Loucy (cell line): ENCODE results near the gene NOL9.

Experiments
- H2AFZ ChIP-seq: fragments of 200-600 bp; sonication (generic); 2 replicates; pipeline ENCODE4 v1.6.0; 2016; ENCODE audit warnings: antibody characterized with exemption, mild to moderate bottlenecking, low read length, moderate library complexity
- H3F3A ChIP-seq: fragments of 200-600 bp; 2 replicates; pipeline ENCODE4 v1.6.0; 2016; ENCODE audit warnings: antibody characterized with exemption, low read depth, mild to moderate bottlenecking
- H3K27me3 ChIP-seq: fragments of 200-600 bp; sonication (generic); 2 replicates; pipeline ENCODE4 v1.6.1; 2014; ENCODE audit warnings: low read length, mild to moderate bottlenecking; ENCODE audit not compliant: insufficient read depth, poor library complexity, severe bottlenecking
- H3K36me3 ChIP-seq: fragments of 200-600 bp; sonication (generic); 2 replicates; pipeline ENCODE4 v1.6.1; 2016; ENCODE audit warnings: low read length; ENCODE audit not compliant: insufficient read depth
- H3K4me1 ChIP-seq: fragments of 200-600 bp; sonication (generic); 2 replicates; pipeline ENCODE4 v1.5.1; 2014; ENCODE audit warnings: low read length, mild to moderate bottlenecking; ENCODE audit not compliant: insufficient read depth, poor library complexity, severe bottlenecking
- H3K4me2 ChIP-seq: fragments of 200-600 bp; sonication (generic); 2 replicates; pipeline ENCODE4 v1.6.0; 2014; ENCODE audit warnings: antibody characterized with exemption, low read length, low read depth, mild to moderate bottlenecking; ENCODE audit not compliant: poor library complexity, severe bottlenecking
- H3K4me3 ChIP-seq: fragments of 200-600 bp; sonication (generic); 2 replicates; pipeline ENCODE4 v1.5.1; 2014; ENCODE audit warnings: low read length, mild to moderate bottlenecking, mixed read lengths; ENCODE audit not compliant: poor library complexity, severe bottlenecking
- H3K79me2 ChIP-seq: fragments of 200-600 bp; sonication (generic); 2 replicates; pipeline ENCODE4 v1.6.1; 2014; ENCODE audit warnings: low read length; ENCODE audit not compliant: insufficient read depth
- H3K9ac ChIP-seq: fragments of 200-600 bp; sonication (generic); 2 replicates; pipeline ENCODE4 v1.6.0; 2014; ENCODE audit warnings: mild to moderate bottlenecking, low read depth, low read length, moderate library complexity; ENCODE audit not compliant: poor library complexity, severe bottlenecking
- H3K9me2 ChIP-seq: fragments of 200-600 bp; sonication (generic); replicated peaks from 2 replicates; pipeline ENCODE4 v1.6.1; 2016; ENCODE audit warnings: low read depth, low read length, mixed read lengths
- H3K9me3 ChIP-seq: fragments of 200-600 bp; sonication (generic); 2 replicates; pipeline ENCODE4 v1.6.1; 2014; ENCODE audit warnings: mild to moderate bottlenecking, antibody characterized with exemption, low read length, low read depth; ENCODE audit not compliant: insufficient read depth
- H4K20me1 ChIP-seq: fragments of 200-600 bp; sonication (generic); 2 replicates; pipeline ENCODE4 v1.6.0; 2014; ENCODE audit warnings: antibody characterized with exemption, low read length, mild to moderate bottlenecking; ENCODE audit not compliant: insufficient read depth, poor library complexity, severe bottlenecking
- CTCF ChIP-seq: fragments of 200-600 bp; sonication (generic); conservative IDR thresholded peaks from 2 replicates; pipeline ENCODE4 v1.5.1; 2014; ENCODE audit warnings: mild to moderate bottlenecking, antibody characterized with exemption, low read length
- EZH2phosphoT487 ChIP-seq: fragments of 200-600 bp; IDR thresholded peaks from 2 replicates; pipeline ENCODE4 v1.6.1; 2018; ENCODE audit warnings: antibody characterized with exemption, mild to moderate bottlenecking, moderate library complexity, borderline replicate concordance

NOL9 gene

DNA sequence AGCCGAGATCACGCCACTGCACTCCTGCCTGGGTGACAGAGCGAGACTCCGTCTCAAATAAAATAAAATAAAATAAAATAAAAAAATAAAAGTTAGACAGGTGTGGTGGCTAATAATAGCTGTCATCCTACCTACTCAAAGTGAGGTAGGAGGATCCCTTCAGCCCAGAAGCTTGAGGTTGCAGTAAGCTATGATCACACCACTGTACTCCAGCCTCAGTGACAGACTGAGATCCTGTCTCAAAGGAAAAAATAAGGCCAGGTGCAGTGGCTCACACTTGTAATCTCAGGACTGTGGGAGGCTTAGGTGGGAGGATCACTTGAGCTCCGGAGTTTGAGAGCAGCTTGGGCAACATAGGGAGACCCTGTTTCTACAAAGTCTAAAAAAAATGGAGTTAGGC, 18.0 kb downstream of the NOL9 start:
- Histone ChIP-seq H3K4me2 (no peak overlapping the region), H3K9ac (no peak overlapping the region), H3K27me3 (no peaks in the 10 kb centered on the region), H3K4me1 (no peaks in the 10 kb centered on the region), H3K9me2 (no peaks in the 10 kb centered on the region), H3F3A (no peaks in the 10 kb centered on the region), H3K4me3 (no peak overlapping the region), H3K79me2 (no peaks in the 10 kb centered on the region), H3K36me3 (peaks cover 46% of the 10 kb centered on the region; the same call in 1 of the 2 replicates), H4K20me1 (peaks cover 5% of the 10 kb centered on the region), H3K9me3 (no peaks in the 10 kb centered on the region), H2AFZ (no peak overlapping the region)
- TF ChIP-seq CTCF = no peak
- no peak for TF ChIP-seq EZH2phosphoT487

GRCh38 chr1:6535214-6535613, 19.1 kb downstream of the NOL9 start:
- TF ChIP-seq EZH2phosphoT487 (no peak), CTCF (no peak)
- H3K9ac ChIP-seq = no peak overlapping the region
- H3K9me3 ChIP-seq = no peaks in the 10 kb centered on the region
- H3K4me2 ChIP-seq = no peak overlapping the region
- no peak overlapping the region for H2AFZ ChIP-seq
- no peak overlapping the region for H3K4me3 ChIP-seq
- H3K9me2 ChIP-seq = no peaks in the 10 kb centered on the region
- no peaks in the 10 kb centered on the region for H3F3A ChIP-seq
- H4K20me1 ChIP-seq = peaks cover 5% of the 10 kb centered on the region
- H3K4me1 ChIP-seq = no peaks in the 10 kb centered on the region
- H3K36me3 ChIP-seq = peaks cover 51% of the 10 kb centered on the region; the same call in 1 of the 2 replicates
- no peaks in the 10 kb centered on the region for H3K79me2 ChIP-seq
- H3K27me3 ChIP-seq = no peaks in the 10 kb centered on the region

DNA sequence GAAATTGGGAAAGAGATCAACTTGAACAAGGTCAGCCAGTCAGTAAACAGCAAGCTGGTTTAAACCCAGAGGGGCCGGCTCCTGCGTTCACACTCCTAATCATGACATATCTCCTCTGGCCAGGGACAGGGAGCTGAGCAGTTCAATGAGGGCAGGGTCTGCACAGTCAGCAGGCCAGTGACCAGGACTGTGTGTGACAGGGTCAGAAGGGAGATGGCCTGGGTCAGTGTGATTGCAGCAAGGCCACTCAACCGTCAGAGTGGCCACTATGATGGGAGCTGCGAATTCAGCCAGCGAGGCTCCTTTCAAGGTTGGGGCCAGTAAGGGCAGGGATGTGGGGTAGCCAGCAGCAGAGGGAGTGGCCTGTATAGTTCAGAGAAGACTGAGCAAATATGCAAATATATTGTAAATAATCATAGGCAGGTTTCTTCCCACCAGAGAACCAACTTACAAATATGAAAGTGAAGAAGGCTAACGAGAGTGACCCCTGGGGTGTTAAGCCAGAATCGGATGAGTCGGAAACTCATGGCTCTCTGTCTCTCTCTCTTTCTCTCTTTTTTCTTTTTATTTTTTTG, 20.0 kb downstream of the NOL9 start:
- Histone ChIP-seq H4K20me1 (peaks cover 5% of the 10 kb centered on the region), H3K9me3 (no peaks in the 10 kb centered on the region)

More for the DNA sequence above, 20.0 kb downstream of the NOL9 start:
- H3K9me2 ChIP-seq = no peaks in the 10 kb centered on the region
- H3F3A ChIP-seq = no peaks in the 10 kb centered on the region
- H2AFZ ChIP-seq = no peak overlapping the region
- H3K9ac ChIP-seq = no peak overlapping the region
- H3K4me1 ChIP-seq = no peaks in the 10 kb centered on the region
- H3K4me2 ChIP-seq = no peak overlapping the region
- no peak overlapping the region for H3K4me3 ChIP-seq
- H3K79me2 ChIP-seq = no peaks in the 10 kb centered on the region
- peaks cover 51% of the 10 kb centered on the region; the same call in 1 of the 2 replicates for H3K36me3 ChIP-seq
- no peak for TF ChIP-seq CTCF
- TF ChIP-seq EZH2phosphoT487 = no peak
- H3K27me3 ChIP-seq = no peaks in the 10 kb centered on the region
